ENCODE data around the gene ZCCHC24.

DNA sequence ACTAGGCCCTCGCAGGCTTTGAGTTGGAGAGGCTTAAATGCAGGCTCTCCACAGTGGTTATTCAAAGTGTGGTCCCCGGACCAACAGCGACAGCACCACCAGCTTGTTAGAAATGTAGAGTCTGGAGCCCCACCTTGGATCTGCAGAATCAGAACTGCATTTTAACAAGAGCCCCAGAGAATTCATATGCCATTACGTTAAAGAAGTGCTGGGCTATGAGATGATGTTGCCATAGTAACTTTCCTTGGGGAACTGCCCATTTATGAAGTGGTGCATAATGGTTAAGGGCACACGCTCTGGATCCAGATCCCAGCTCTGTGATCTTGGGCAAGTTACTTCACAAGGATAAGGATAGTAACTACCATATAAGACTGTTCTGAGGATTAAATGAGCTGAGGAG lies 48.9 kb downstream of the ZCCHC24 start:
- TF ChIP-seq, protein P1, sequence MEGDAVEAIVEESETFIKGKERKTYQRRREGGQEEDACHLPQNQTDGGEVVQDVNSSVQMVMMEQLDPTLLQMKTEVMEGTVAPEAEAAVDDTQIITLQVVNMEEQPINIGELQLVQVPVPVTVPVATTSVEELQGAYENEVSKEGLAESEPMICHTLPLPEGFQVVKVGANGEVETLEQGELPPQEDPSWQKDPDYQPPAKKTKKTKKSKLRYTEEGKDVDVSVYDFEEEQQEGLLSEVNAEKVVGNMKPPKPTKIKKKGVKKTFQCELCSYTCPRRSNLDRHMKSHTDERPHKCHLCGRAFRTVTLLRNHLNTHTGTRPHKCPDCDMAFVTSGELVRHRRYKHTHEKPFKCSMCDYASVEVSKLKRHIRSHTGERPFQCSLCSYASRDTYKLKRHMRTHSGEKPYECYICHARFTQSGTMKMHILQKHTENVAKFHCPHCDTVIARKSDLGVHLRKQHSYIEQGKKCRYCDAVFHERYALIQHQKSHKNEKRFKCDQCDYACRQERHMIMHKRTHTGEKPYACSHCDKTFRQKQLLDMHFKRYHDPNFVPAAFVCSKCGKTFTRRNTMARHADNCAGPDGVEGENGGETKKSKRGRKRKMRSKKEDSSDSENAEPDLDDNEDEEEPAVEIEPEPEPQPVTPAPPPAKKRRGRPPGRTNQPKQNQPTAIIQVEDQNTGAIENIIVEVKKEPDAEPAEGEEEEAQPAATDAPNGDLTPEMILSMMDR (IDR thresholded peaks at IDR 0.05), result no peak
- TF ChIP-seq POLR2A (IDR thresholded peaks at IDR 0.05), result no peak

All from Peyer's patch (tissue), 4 donors.